ENCODE data around the gene ASCC1. TPM values are rescaled to one million over a fixed set of nuclear protein-coding genes. Genes with fewer than 3 reads are reported as not detected.

Gene ASCC1
- total RNA-seq, 2 donors from 2014 or later: 14.8 to 38.3 TPM

DNA sequence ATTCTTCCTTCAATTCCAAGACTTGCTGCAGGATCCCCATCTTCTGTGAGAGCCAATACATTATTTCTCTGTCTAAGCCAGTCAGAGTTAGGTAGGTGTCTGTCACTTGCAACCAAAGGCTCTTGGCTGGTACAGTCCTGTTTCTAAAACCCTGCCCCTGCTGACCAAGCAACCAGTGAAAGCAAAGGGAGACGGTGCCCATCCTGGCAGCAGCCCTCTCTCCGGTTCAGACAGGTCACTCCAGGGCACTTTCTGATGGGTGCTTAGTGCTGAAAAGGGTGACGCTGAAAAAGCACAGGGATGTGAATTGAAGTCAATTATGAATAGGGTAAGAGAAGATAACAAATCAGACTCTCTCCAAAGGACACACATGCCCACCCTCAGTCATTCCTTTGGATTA is 165.2 kb downstream of the ASCC1 start:
- intact Hi-C loops (cut with DNase I): no loop called here

DNA sequence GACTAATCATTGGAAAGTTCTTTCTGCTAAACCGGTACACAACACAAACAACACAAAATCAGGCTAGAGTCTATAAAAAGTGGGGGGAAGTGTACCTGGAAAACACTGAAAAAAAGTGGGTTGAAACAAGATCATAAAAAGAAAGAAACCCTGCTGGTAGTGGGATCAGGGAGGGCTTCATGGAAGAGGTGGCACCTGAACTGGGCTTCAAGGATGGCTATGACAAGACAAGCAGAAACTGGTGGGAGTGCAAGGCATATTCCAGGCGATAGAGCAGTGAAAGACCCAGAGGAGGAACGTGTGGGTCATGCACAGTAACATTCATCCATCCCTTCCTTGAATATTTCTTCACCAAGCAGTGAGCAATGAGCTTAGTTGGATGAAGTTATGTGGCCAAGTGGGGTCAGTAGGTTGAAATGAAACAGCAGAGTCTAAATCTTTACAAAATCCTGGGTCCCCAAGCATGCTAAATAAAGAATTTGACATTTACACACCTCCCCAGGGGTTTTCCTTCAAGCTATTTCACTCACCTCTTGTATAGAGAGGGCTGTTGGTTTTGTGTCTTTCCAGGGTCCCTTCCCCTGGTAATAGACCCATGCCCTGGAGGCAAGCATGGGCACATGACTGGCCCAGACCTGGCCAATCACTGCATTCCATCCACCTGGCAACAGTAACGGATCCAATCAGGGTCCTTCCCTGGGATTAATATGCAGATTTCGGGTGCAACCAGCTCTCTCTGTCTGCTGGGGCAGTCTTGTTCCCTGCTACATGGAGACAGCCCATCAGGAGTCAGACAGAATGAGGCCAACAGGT is 165.9 kb downstream of the ASCC1 start:
- Histone ChIP-seq H3K4me1 (replicated peaks) (no peaks in the 10 kb centered on the region), H3K4me3 (no peak overlapping the region), H3K9me3 (no peaks in the 10 kb centered on the region), H3K36me3 (no peaks in the 10 kb centered on the region), H3K27me3 (replicated peaks; ENCODE audit: insufficient read depth) (no peaks in the 10 kb centered on the region), H3K27ac (no peak overlapping the region)
- no peak for TF ChIP-seq POLR2A (IDR thresholded peaks at IDR 0.05)
- no peak for TF ChIP-seq POLR2AphosphoS5 (IDR thresholded peaks at IDR 0.05)
- TF ChIP-seq, protein P1, sequence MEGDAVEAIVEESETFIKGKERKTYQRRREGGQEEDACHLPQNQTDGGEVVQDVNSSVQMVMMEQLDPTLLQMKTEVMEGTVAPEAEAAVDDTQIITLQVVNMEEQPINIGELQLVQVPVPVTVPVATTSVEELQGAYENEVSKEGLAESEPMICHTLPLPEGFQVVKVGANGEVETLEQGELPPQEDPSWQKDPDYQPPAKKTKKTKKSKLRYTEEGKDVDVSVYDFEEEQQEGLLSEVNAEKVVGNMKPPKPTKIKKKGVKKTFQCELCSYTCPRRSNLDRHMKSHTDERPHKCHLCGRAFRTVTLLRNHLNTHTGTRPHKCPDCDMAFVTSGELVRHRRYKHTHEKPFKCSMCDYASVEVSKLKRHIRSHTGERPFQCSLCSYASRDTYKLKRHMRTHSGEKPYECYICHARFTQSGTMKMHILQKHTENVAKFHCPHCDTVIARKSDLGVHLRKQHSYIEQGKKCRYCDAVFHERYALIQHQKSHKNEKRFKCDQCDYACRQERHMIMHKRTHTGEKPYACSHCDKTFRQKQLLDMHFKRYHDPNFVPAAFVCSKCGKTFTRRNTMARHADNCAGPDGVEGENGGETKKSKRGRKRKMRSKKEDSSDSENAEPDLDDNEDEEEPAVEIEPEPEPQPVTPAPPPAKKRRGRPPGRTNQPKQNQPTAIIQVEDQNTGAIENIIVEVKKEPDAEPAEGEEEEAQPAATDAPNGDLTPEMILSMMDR (IDR thresholded peaks at IDR 0.05): no peak
- intact Hi-C loops (cut with DNase I): loop anchor here (2.0 to 5.0 kb wide), 2 partner anchors 153 to 291 kb away; no protein-coding TSS in a partner anchor
- no peak for DNase-seq (ENCODE audit: low spot score)
- WGBS: 97% methylated on average over 5 of the region's 5 CpGs

More for the DNA sequence above, 165.2 kb downstream of the ASCC1 start:
- Histone ChIP-seq H3K9me3 (no peaks in the 10 kb centered on the region), H3K36me3 (no peaks in the 10 kb centered on the region), H3K4me1 (replicated peaks) (no peaks in the 10 kb centered on the region), H3K4me3 (no peak overlapping the region), H3K27me3 (replicated peaks; ENCODE audit: insufficient read depth) (no peaks in the 10 kb centered on the region), H3K27ac (no peak overlapping the region)
- WGBS: 56% methylated on average over 3 of the region's 3 CpGs
- TF ChIP-seq, protein P1 (IDR thresholded peaks at IDR 0.05): no peak
- TF ChIP-seq POLR2AphosphoS5 (IDR thresholded peaks at IDR 0.05): no peak
- TF ChIP-seq POLR2A (IDR thresholded peaks at IDR 0.05): no peak
- no peak for DNase-seq (ENCODE audit: low spot score)

DNA sequence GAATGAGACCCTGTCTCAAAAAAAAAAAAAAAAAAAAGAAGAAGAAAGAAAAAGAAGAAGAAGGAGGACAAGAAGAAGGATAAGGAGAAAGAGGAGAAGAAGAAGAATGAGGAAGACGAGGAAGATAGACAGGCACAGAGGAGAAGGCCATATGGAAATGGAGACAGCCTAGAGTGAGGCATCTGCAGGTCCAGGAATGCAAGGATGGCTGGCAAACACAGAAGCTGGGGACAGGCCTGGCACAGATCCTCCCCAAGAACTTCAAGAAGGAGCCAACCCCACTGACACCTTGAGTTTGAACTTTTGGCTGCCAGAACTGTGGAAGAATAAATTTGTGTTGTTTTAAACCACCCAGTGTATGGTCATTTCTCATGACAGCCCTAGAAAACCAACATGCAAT is 166.6 kb downstream of the ASCC1 start:
- TF ChIP-seq POLR2A (IDR thresholded peaks at IDR 0.05) (no peak), POLR2AphosphoS5 (IDR thresholded peaks at IDR 0.05) (no peak)
- TF ChIP-seq, protein P1 (IDR thresholded peaks at IDR 0.05): no peak
- H3K36me3 ChIP-seq: no peaks in the 10 kb centered on the region
- intact Hi-C loops (cut with DNase I): loop anchor here (2.0 to 5.0 kb wide), 2 partner anchors 152 to 291 kb away; no protein-coding TSS in a partner anchor
- WGBS: 86% methylated on average over 1 of the region's 1 CpG
- no peak overlapping the region for H3K27ac ChIP-seq
- no peaks in the 10 kb centered on the region for H3K27me3 ChIP-seq (replicated peaks; ENCODE audit: insufficient read depth)
- no peak overlapping the region for H3K4me3 ChIP-seq
- H3K9me3 ChIP-seq: no peaks in the 10 kb centered on the region
- no peaks in the 10 kb centered on the region for H3K4me1 ChIP-seq (replicated peaks)
- no peak for DNase-seq (ENCODE audit: low spot score)

DNA sequence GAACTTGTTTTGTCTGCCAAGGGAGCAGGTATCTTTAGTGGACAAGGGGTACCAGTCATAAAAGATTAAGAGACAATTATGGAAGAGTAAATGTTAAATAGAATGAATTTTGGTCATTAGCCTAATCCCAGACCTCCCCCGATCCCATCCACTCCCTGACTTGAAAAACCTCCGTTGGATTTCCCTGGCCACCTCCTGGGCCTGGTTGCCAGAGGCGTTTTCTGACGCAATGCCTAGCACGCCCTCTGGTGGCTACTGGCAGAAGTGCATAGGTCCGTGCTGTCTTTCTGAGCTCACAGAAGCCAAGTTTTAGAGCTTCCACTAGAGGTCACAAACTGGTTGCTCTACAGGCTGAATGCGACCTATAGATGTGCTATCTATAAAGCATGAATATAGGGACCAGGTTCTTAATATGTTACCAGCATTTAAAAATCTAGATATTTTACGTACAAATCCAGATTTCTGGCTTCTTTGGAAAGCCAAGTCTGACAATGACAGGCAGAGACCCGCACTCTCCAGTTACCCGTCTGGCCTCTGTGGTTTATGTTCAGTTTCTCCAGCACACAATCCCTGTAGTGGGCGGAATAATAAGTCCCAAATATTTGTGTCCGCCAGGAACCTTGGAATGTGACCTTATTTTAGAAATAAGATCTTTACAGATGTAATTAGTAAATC is 167.5 kb downstream of the ASCC1 start:
- 27% methylated on average over 12 of the region's 12 CpGs for WGBS
- TF ChIP-seq POLR2AphosphoS5 (IDR thresholded peaks at IDR 0.05) (peak; percentile 88), POLR2A (IDR thresholded peaks at IDR 0.05) (no peak)
- TF ChIP-seq, protein P1 (IDR thresholded peaks at IDR 0.05): peak; percentile 99 to 100 (median 100)
- Histone ChIP-seq H3K4me3 (no peak overlapping the region), H3K4me1 (replicated peaks) (no peaks in the 10 kb centered on the region), H3K9me3 (no peaks in the 10 kb centered on the region), H3K27me3 (replicated peaks; ENCODE audit: insufficient read depth) (no peaks in the 10 kb centered on the region), H3K27ac (no peak overlapping the region), H3K36me3 (no peaks in the 10 kb centered on the region)
- DNase-seq (ENCODE audit: low spot score): peak; percentile 93
- intact Hi-C loops (cut with DNase I): loop anchor here (2.0 to 5.0 kb wide), 2 partner anchors 151 to 292 kb away; no protein-coding TSS in a partner anchor

Small RNAs within 50 kb of the gene (small RNA-seq; reads per million reads assigned to genes)
- gene RF00019 (0 reads per million in 2 donors), gene RF00340 (0 reads per million in 2 donors)

Other genes starting within 250 kb of the ASCC1 start
- 100 to 1,000 TPM in 1 of 2 donors, 1 to 10 TPM in 1; 5.1 to 163 TPM for gene SPOCK2, start 127.7 kb downstream of the ASCC1 start, total RNA-seq
- 100 to 1,000 TPM in 1 of 2 donors, 10 to 100 TPM in 1; 73.4 to 123 TPM for gene ANAPC16, start 264 bp downstream of the ASCC1 start, total RNA-seq
- 100 to 1,000 TPM; 259 to 265 TPM for gene DDIT4, start 57.6 kb upstream of the ASCC1 start, total RNA-seq
- gene DNAJB12, start 138.6 kb upstream of the ASCC1 start, total RNA-seq: 10 to 100 TPM; 33.0 to 55.9 TPM